Activated T-cell treated with anti-CD3 and anti-CD28 coated beads, Interleukin-2, amount 50 U/mL, for 48 hours (primary cell): ENCODE data around the gene EHD1.

Experiments
- DNase-seq, 2 experiments: peaks; one replicate each; pipeline ENCODE4 v3.0.0-alpha.2; 2020

EHD1 gene

GRCh38 chr11:64909653-64910343, 31.4 kb upstream of the EHD1 start:
- no peak for DNase-seq

GRCh38 chr11:64908766-64909165, 30.3 kb upstream of the EHD1 start:
- DNase-seq = no peak

- DNase-seq = no peak
Measured at GRCh38 chr11:64906314-64906635, 27.9 kb upstream of the EHD1 start.

GRCh38 chr11:64905516-64906313, 27.3 kb upstream of the EHD1 start:
- DNase-seq = no peak

GRCh38 chr11:64903291-64903833, 24.9 kb upstream of the EHD1 start:
- DNase-seq = no peak

- DNase-seq = no peak
Measured at GRCh38 chr11:64902102-64902900, 23.9 kb upstream of the EHD1 start.

- no peak for DNase-seq
Measured at GRCh38 chr11:64900774-64901173, 22.4 kb upstream of the EHD1 start.

GRCh38 chr11:64900263-64900678, 21.9 kb upstream of the EHD1 start:
- DNase-seq = peak; percentile 68 to 71

GRCh38 chr11:64898541-64898940, 20.1 kb upstream of the EHD1 start:
- DNase-seq = no peak

- no peak for DNase-seq
Measured at GRCh38 chr11:64898076-64898445, 19.6 kb upstream of the EHD1 start.

- DNase-seq = no peak
Measured at GRCh38 chr11:64897381-64898075, 19.1 kb upstream of the EHD1 start.

- DNase-seq = no peak
Measured at GRCh38 chr11:64896448-64897022, 18.1 kb upstream of the EHD1 start.

GRCh38 chr11:64894812-64895452, 16.5 kb upstream of the EHD1 start:
- no peak for DNase-seq

- DNase-seq = peak; percentile 96
Measured at GRCh38 chr11:64894070-64894811, 15.8 kb upstream of the EHD1 start.

- no peak for DNase-seq
Measured at GRCh38 chr11:64893194-64894069, 15.0 kb upstream of the EHD1 start.

GRCh38 chr11:64892838-64893193, 14.4 kb upstream of the EHD1 start:
- no peak for DNase-seq

GRCh38 chr11:64892411-64892831, 14.0 kb upstream of the EHD1 start:
- DNase-seq = no peak

- no peak for DNase-seq
Measured at GRCh38 chr11:64891880-64892279, 13.5 kb upstream of the EHD1 start.

GRCh38 chr11:64891215-64891848, 12.9 kb upstream of the EHD1 start:
- DNase-seq = no peak

- no peak for DNase-seq
Measured at GRCh38 chr11:64890522-64890939, 12.1 kb upstream of the EHD1 start.
